ENCODE data around the gene TM9SF2. TPM values are rescaled to one million over a fixed set of nuclear protein-coding genes. Genes with fewer than 3 reads are reported as not detected.
A peak's percentile ranks its signal among the peaks of the same experiment; 100 is the strongest.
"Not testable (repeated sequence)": the region's sequence is repeated elsewhere in the genome, so short reads cannot be mapped to it uniquely, and the experiment has no call there.

TM9SF2 gene
- total RNA-seq (100 to 1,000 TPM; 150 to 155 TPM), polyA plus RNA-seq (ENCODE audit: insufficient read length in 6 of 6) (100 to 1,000 TPM; 129 to 155 (median 146) TPM)
- long read RNA-seq, donor 1, transcript TM9SF2-201 (17 exons, 3,430 nt): major isoform, 57 of 114 reads
- long read RNA-seq, donor 1, partial matches to known transcripts: 56 of 114 reads
- long read RNA-seq, donor 1, other reads (novel, unspliced or antisense): 0 of 114 reads
- long read RNA-seq, donor 2, transcript TM9SF2-201 (17 exons, 3,430 nt): major isoform, 40 of 98 reads
- long read RNA-seq, donor 2, partial matches to known transcripts: 58 of 98 reads
- long read RNA-seq, donor 2, other reads (novel, unspliced or antisense): 0 of 98 reads
- long read RNA-seq, donor 3, transcript TM9SF2-201 (17 exons, 3,430 nt): major isoform, 45 of 70 reads
- long read RNA-seq, donor 3, partial matches to known transcripts: 25 of 70 reads
- long read RNA-seq, donor 3, other reads (novel, unspliced or antisense): 0 of 70 reads
- long read RNA-seq, donor 4, transcript TM9SF2-201 (17 exons, 3,430 nt): major isoform, 13 of 40 reads
- long read RNA-seq, donor 4, partial matches to known transcripts: 26 of 40 reads
- long read RNA-seq, donor 4, other reads (novel, unspliced or antisense): 1 of 40 reads
- long read RNA-seq, donor 5, transcript TM9SF2-201 (17 exons, 3,430 nt): major isoform, 49 of 75 reads
- long read RNA-seq, donor 5, partial matches to known transcripts: 25 of 75 reads
- long read RNA-seq, donor 5, other reads (novel, unspliced or antisense): 0 of 75 reads
- long read RNA-seq, donor 6, transcript TM9SF2-201 (17 exons, 3,430 nt): major isoform, 56 of 70 reads
- long read RNA-seq, donor 6, partial matches to known transcripts: 14 of 70 reads
- long read RNA-seq, donor 6, other reads (novel, unspliced or antisense): 0 of 70 reads
- long read RNA-seq, donor 7, transcript TM9SF2-201 (17 exons, 3,430 nt): major isoform, 54 of 64 reads
- long read RNA-seq, donor 7, partial matches to known transcripts: 10 of 64 reads
- long read RNA-seq, donor 7, other reads (novel, unspliced or antisense): 0 of 64 reads
- long read RNA-seq, donor 8, transcript TM9SF2-201 (17 exons, 3,430 nt): major isoform, 55 of 76 reads
- long read RNA-seq, donor 8, partial matches to known transcripts: 21 of 76 reads
- long read RNA-seq, donor 8, other reads (novel, unspliced or antisense): 0 of 76 reads
- long read RNA-seq, donor 9, partial matches to known transcripts: 0 of 2 reads
- long read RNA-seq, donor 9, other reads (novel, unspliced or antisense): 0 of 2 reads
- long read RNA-seq, donor 10, transcript TM9SF2-201 (17 exons, 3,430 nt): major isoform, 12 of 25 reads
- long read RNA-seq, donor 10, partial matches to known transcripts: 12 of 25 reads
- long read RNA-seq, donor 10, other reads (novel, unspliced or antisense): 1 of 25 reads
- long read RNA-seq, donor 11, transcript TM9SF2-201 (17 exons, 3,430 nt): major isoform, 37 of 68 reads
- long read RNA-seq, donor 11, partial matches to known transcripts: 31 of 68 reads
- long read RNA-seq, donor 11, other reads (novel, unspliced or antisense): 0 of 68 reads
- long read RNA-seq, donor 12, transcript TM9SF2-201 (17 exons, 3,430 nt): major isoform, 53 of 82 reads
- long read RNA-seq, donor 12, partial matches to known transcripts: 29 of 82 reads
- long read RNA-seq, donor 12, other reads (novel, unspliced or antisense): 0 of 82 reads

DNA sequence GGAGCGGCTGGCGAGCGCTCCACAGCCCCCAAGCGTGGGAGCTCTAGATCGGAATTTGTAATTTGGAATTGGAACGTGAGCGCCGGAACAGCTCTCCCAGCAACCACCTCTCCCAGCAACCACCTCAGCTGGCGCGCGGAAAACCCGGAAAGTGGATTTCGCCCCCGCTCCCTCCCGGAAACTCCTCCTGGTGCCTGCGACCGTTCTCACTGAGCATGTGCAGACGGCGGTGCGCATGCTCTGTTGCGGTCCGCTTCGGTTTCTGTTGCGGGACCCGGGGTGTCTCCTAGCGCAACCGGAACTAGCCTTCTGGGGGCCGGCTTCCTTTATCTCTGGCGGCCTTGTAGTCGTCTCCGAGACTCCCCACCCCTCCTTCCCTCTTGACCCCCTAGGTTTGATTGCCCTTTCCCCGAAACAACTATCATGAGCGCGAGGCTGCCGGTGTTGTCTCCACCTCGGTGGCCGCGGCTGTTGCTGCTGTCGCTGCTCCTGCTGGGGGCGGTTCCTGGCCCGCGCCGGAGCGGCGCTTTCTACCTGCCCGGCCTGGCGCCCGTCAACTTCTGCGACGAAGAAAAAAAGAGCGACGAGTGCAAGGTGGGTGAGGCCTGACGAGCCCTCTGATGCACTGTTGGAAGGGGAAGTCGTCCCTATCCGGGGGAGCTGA lies at the start of gene TM9SF2:
TM9SF2 (plus strand) TSS at position 289 of the 664 bp plus-strand sequence; CDS start at position 424, 135 bp downstream.
- Histone ChIP-seq H3K27ac (peak within 1 kb of the TSS; percentile 91 to 94), H3K4me1 (peaks cover 35 to 81% of the 10 kb centered on the region in 2 donors), H3K27me3 (no peaks in the 10 kb centered on the region), H3K9me3 (no peaks in the 10 kb centered on the region), H3K4me3 (peak within 1 kb of the TSS; percentile 76 to 87), H3K36me3 (no peaks in the 10 kb centered on the region)
- intact Hi-C loops (cut with DNase I): no loop called here
- DNase-seq: peak; percentile 96 to 98 (median 97)
- TF ChIP-seq CTCF (IDR thresholded peaks at IDR 0.05): no peak
- ATAC-seq: peak; percentile 78

GRCh38 chr13:99454518-99455183 lies 46.6 kb upstream of the TM9SF2 start:
- Histone ChIP-seq H3K4me1 (no peaks in the 10 kb centered on the region), H3K9me3 (peaks cover 0 to 5% of the 10 kb centered on the region in 2 donors), H3K27ac (no peak overlapping the region), H3K36me3 (no peaks in the 10 kb centered on the region), H3K27me3 (no peaks in the 10 kb centered on the region), H3K4me3 (no peak overlapping the region)
- no peak for TF ChIP-seq CTCF (IDR thresholded peaks at IDR 0.05)
- ATAC-seq (no peak), DNase-seq (no peak)
- intact Hi-C loops (cut with DNase I): no loop called here

- intact Hi-C loops (cut with DNase I): no loop called here
- no peak overlapping the region for H3K4me3 ChIP-seq
These were observed 42.0 kb upstream of the TM9SF2 start for GRCh38 chr13:99459099-99459850.

DNA sequence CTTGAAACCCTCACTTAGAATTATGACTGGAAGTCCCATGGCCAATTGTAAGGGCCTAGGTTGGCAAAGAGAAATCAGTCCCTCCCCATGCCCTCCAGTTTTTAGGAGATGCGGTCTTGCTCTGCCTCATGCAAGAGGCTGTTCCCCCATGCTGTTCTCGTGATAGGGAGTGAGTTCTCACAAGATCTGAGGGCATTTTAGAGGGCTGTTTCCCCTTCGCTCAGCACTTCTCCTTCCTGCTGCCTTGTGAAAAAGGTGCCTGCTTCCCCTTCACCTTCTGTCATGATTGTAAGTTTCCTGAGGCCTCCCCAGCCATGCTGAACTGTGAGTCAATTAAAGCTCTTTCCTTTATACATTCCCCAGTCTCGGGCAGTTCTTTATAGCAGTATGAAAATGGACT lies 40.5 kb upstream of the TM9SF2 start:
- H3K36me3 ChIP-seq; H3K4me3 ChIP-seq; intact Hi-C loops (cut with DNase I); H3K9me3 ChIP-seq; H3K27me3 ChIP-seq: not testable (repeated sequence)
- ATAC-seq (peak; percentile 15), DNase-seq (peak in 1 of 4 donors; percentile 46)
- Histone ChIP-seq H3K27ac (peak overlapping the region in 1 of 2 donors; percentile 16), H3K4me1 (peaks cover 0 to 21% of the 10 kb centered on the region in 2 donors)

More at GRCh38 chr13:99459099-99459850, 42.0 kb upstream of the TM9SF2 start:
- H3K27me3 ChIP-seq: no peaks in the 10 kb centered on the region
- peaks cover 0 to 5% of the 10 kb centered on the region in 2 donors for H3K9me3 ChIP-seq
- no peak for TF ChIP-seq CTCF (IDR thresholded peaks at IDR 0.05)
- H3K4me1 ChIP-seq: peaks cover 0 to 12% of the 10 kb centered on the region in 2 donors
- no peak for DNase-seq
- H3K36me3 ChIP-seq: no peaks in the 10 kb centered on the region
- ATAC-seq: no peak
- no peak overlapping the region for H3K27ac ChIP-seq
